Motor neuron (in vitro differentiated cells): ENCODE results near the gene CCDC157. TPM values are rescaled to one million over a fixed set of nuclear protein-coding genes. Genes with fewer than 3 reads are reported as not detected.
"Not testable (repeated sequence)": the region's sequence is repeated elsewhere in the genome, so short reads cannot be mapped to it uniquely, and the experiment has no call there.

Source experiments
- ATAC-seq, 8 experiments: fragments of 200-7000 bp; cut with Tn5 transposase; replicated peaks in 6 of 8; 2 replicates each; pipeline ENCODE4 v1.8.0; 2021; ENCODE audit warnings: mild to moderate bottlenecking in 8 of 8, moderate library complexity in 8 of 8
- H3K27ac ChIP-seq, 2 donors: fragments of 250-450 bp; sonication (Bioruptor Pico); 2 replicates each; pipeline ENCODE4 v1.9.0; 2021; ENCODE audit warnings: antibody characterized with exemption in 2 of 2, mild to moderate bottlenecking in 2 of 2, moderate library complexity in 1 of 2
- H3K4me1 ChIP-seq, 2 donors: fragments of 250-450 bp; sonication (Bioruptor Pico); replicated peaks in 1 of 2; 2 replicates each; pipeline ENCODE4 v1.6.1; 2021; ENCODE audit warnings: antibody characterized with exemption in 2 of 2, mild to moderate bottlenecking in 2 of 2, moderate library complexity in 1 of 2
- H3K4me3 ChIP-seq, 5 donors: fragments of 250-450 bp; sonication (Bioruptor Pico); 2 replicates each; pipeline ENCODE4 v1.9.0; 2021; ENCODE audit warnings: antibody characterized with exemption in 5 of 5, mild to moderate bottlenecking in 5 of 5, moderate library complexity in 4 of 5
- WGBS, 10 experiments: fragments of 450-650 bp; shearing (Covaris generic); methylation state at CpG; one replicate each; pipeline ENCODE4 v1.0.0; 2022; 5-methylcytosine and 5-hydroxymethylcytosine counted together
- in situ Hi-C, 9 experiments: fragments of 400-800 bp; cut with MboI; loops; one replicate each; pipeline ENCODE4 v1.15.0; 2021; ENCODE audit warnings: low sequenced_read_pairs in 9 of 9, low pct_unique_long_range_greater_than_20kb in 2 of 9; ENCODE audit not compliant: unreplicated experiment in 9 of 9
- total RNA-seq, 8 experiments: library from RNA; unstranded; fragments of 300-600 nt; gene quantifications; 2 replicates each; pipeline versions ENCODE4 v1.2.3 to v1.2.4, GENCODE V29; 2022

Gene CCDC157
- total RNA-seq, 8 experiments from 2014 or later, result 2.0 to 12.8 (median 3.9) TPM

GRCh38 chr22:30402028-30402765 is 45.4 kb downstream of the CCDC157 start:
- ATAC-seq, result peak in 1 of 8 experiments; percentile 14
- Histone ChIP-seq H3K27ac (no peak overlapping the region), H3K4me3 (no peak overlapping the region), H3K4me1 (peaks cover 7 to 8% of the 10 kb centered on the region in 2 donors)
- in situ Hi-C loops, result no loop called here
- 17 to 90% (median 67%) methylated on average over 1 to 3 of the region's 5 CpGs; no CpG with 5 or more reads in 2 of the 10 experiments for WGBS, 10 experiments

GRCh38 chr22:30402766-30403104 is 45.9 kb downstream of the CCDC157 start:
- H3K4me1 ChIP-seq, ATAC-seq, H3K27ac ChIP-seq, in situ Hi-C loops, H3K4me3 ChIP-seq: not testable (repeated sequence)
- 83 to 100% (median 90%) methylated on average over 1 to 5 of the region's 5 CpGs; no CpG with 5 or more reads in 3 of the 10 experiments for WGBS, 10 experiments

- in situ Hi-C loops, result no loop called here
- Histone ChIP-seq H3K4me1 (no peaks in the 10 kb centered on the region), H3K4me3 (no peak overlapping the region), H3K27ac (no peak overlapping the region)
- WGBS, 10 experiments, result 40 to 100% (median 86%) methylated on average over 1 to 6 of the region's 6 CpGs; no CpG with 5 or more reads in 3 of the 10 experiments
- ATAC-seq, result no peak
Measured at GRCh38 chr22:30404307-30404706, 47.5 kb downstream of the CCDC157 start.

- ATAC-seq, result no peak
- in situ Hi-C loops, result no loop called here
- no peak overlapping the region for H3K4me3 ChIP-seq
- 73 to 100% (median 88%) methylated on average over 1 to 4 of the region's 4 CpGs; no CpG with 5 or more reads in 2 of the 10 experiments for WGBS, 10 experiments
- H3K4me1 ChIP-seq, result no peaks in the 10 kb centered on the region
- H3K27ac ChIP-seq, result no peak overlapping the region
Measured at GRCh38 chr22:30405731-30406130, 48.9 kb downstream of the CCDC157 start.

- WGBS, 10 experiments, result 60 to 100% (median 100%) methylated on average over 1 to 6 of the region's 6 CpGs
- in situ Hi-C loops, result no loop called here
- Histone ChIP-seq H3K4me3 (no peak overlapping the region), H3K27ac (no peak overlapping the region), H3K4me1 (no peaks in the 10 kb centered on the region)
- ATAC-seq, result no peak
Measured at GRCh38 chr22:30406400-30406799, 49.6 kb downstream of the CCDC157 start.

- Histone ChIP-seq H3K27ac (no peak overlapping the region), H3K4me3 (no peak overlapping the region), H3K4me1 (no peaks in the 10 kb centered on the region)
- ATAC-seq, result peak in 4 of 8 experiments; percentile 20 to 98 (median 64)
- 78 to 98% (median 92%) methylated on average over 3 to 8 of the region's 13 CpGs; no CpG with 5 or more reads in 4 of the 10 experiments for WGBS, 10 experiments
- in situ Hi-C loops, result no loop called here
Measured at GRCh38 chr22:30408388-30409102, 51.7 kb downstream of the CCDC157 start.

GRCh38 chr22:30411780-30412179 is 55.0 kb downstream of the CCDC157 start:
- Histone ChIP-seq H3K27ac (no peak overlapping the region), H3K4me3 (no peak overlapping the region), H3K4me1 (no peaks in the 10 kb centered on the region)
- no peak for ATAC-seq
- WGBS, 10 experiments, result 50 to 100% (median 87%) methylated on average over 1 to 3 of the region's 3 CpGs; no CpG with 5 or more reads in 4 of the 10 experiments
- in situ Hi-C loops, result no loop called here

- Histone ChIP-seq H3K4me1 (no peaks in the 10 kb centered on the region), H3K4me3 (no peak overlapping the region), H3K27ac (no peak overlapping the region)
- ATAC-seq, result no peak
- in situ Hi-C loops, result no loop called here
- WGBS, 10 experiments, result 47 to 100% (median 87%) methylated on average over 1 to 4 of the region's 4 CpGs
Measured at GRCh38 chr22:30413001-30413400, 56.2 kb downstream of the CCDC157 start.

- Histone ChIP-seq H3K4me1 (no peaks in the 10 kb centered on the region), H3K4me3 (no peak overlapping the region), H3K27ac (no peak overlapping the region)
- WGBS, 10 experiments, result 7 to 100% (median 91%) methylated on average over 1 to 3 of the region's 5 CpGs; no CpG with 5 or more reads in 3 of the 10 experiments
- in situ Hi-C loops, result no loop called here
- peak in 2 of 8 experiments; percentile 24 to 34 for ATAC-seq
Measured at GRCh38 chr22:30413745-30414524, 57.1 kb downstream of the CCDC157 start.

GRCh38 chr22:30414525-30415047 is 57.8 kb downstream of the CCDC157 start:
- no peaks in the 10 kb centered on the region for H3K4me1 ChIP-seq
- no peak overlapping the region for H3K4me3 ChIP-seq
- no peak overlapping the region for H3K27ac ChIP-seq
- WGBS, 10 experiments, result 22 to 100% (median 90%) methylated on average over 1 to 4 of the region's 4 CpGs; no CpG with 5 or more reads in 4 of the 10 experiments
- peak in 1 of 8 experiments; percentile 35 for ATAC-seq
- in situ Hi-C loops, result no loop called here

GRCh38 chr22:30416403-30416802 is 59.6 kb downstream of the CCDC157 start:
- WGBS, 10 experiments, result 60 to 80% methylated on average over 1 to 2 of the region's 2 CpGs; no CpG with 5 or more reads in 8 of the 10 experiments
- no peak for ATAC-seq

GRCh38 chr22:30416837-30417236 is 60.0 kb downstream of the CCDC157 start:
- WGBS, 10 experiments, result 100% methylated on average over 1 of the region's 1 CpG; no CpG with 5 or more reads in 2 of the 10 experiments
- in situ Hi-C loops, result no loop called here
- H3K27ac ChIP-seq, result no peak overlapping the region
- ATAC-seq, result no peak
- H3K4me1 ChIP-seq, result peaks cover under 1 to 4% of the 10 kb centered on the region in 2 donors
- H3K4me3 ChIP-seq, result no peak overlapping the region

More at GRCh38 chr22:30416403-30416802, 59.6 kb downstream of the CCDC157 start:
- Histone ChIP-seq H3K4me1 (no peaks in the 10 kb centered on the region), H3K27ac (no peak overlapping the region), H3K4me3 (no peak overlapping the region)
- in situ Hi-C loops, result no loop called here
